MCF 10A (cell line): Measurements from ENCODE around the gene NOP53. TPM values are rescaled to one million over a fixed set of nuclear protein-coding genes. Genes with fewer than 3 reads are reported as not detected.
"Not testable (repeated sequence)": the region's sequence is repeated elsewhere in the genome, so short reads cannot be mapped to it uniquely, and the experiment has no call there.

Experiments used
- BruUV-seq: library from RNA; stranded (reverse); fragments of 400-500 nt; replicated peaks from 2 replicates; lab custom pipeline; 2021; lab: Mats Ljungman, UMichigan
- CTCF ChIA-PET: fragments of 300-600 bp; sonication (Branson Sonifier 250); formaldehyde crosslinking; extraction: SDS; loops from one replicate; lab custom pipeline; 2021; ENCODE audit warnings: antibody characterized with exemption, inconsistent platforms; lab: Yijun Ruan, JAX
- POLR2A ChIA-PET: fragments of 300-600, 350-650 bp; sonication (Branson Sonifier 250); formaldehyde crosslinking; extraction: SDS; loops from one replicate; lab custom pipeline; 2020; ENCODE audit warnings: antibody characterized with exemption, inconsistent platforms; lab: Yijun Ruan, JAX
- DNase-seq: peaks from one replicate; pipeline ENCODE4 v3.0.0-alpha.2; 2018; ENCODE audit not compliant: unreplicated experiment
- H3K27ac Mint-ChIP-seq: one replicate; pipeline ENCODE4 v1.8.0; 2022; ENCODE audit warnings: mild to moderate bottlenecking, low read depth, mixed read lengths; ENCODE audit not compliant: unreplicated experiment
- H3K27me3 Mint-ChIP-seq: one replicate; pipeline ENCODE4 v1.8.0; 2022; ENCODE audit warnings: mixed read lengths; ENCODE audit not compliant: insufficient read depth, unreplicated experiment
- H3K36me3 Mint-ChIP-seq: one replicate; pipeline ENCODE4 v1.8.0; 2022; ENCODE audit warnings: mild to moderate bottlenecking, moderate library complexity, mixed read lengths; ENCODE audit not compliant: insufficient read depth, unreplicated experiment
- H3K4me1 Mint-ChIP-seq: one replicate; pipeline ENCODE4 v1.8.0; 2022; ENCODE audit warnings: mixed read lengths; ENCODE audit not compliant: insufficient read depth, unreplicated experiment
- H3K4me3 Mint-ChIP-seq: one replicate; pipeline ENCODE4 v1.8.0; 2022; ENCODE audit warnings: mild to moderate bottlenecking, moderate library complexity, mixed read lengths; ENCODE audit not compliant: unreplicated experiment
- H3K9me3 Mint-ChIP-seq: one replicate; pipeline ENCODE4 v1.8.0; 2022; ENCODE audit warnings: mixed read lengths; ENCODE audit not compliant: unreplicated experiment
- intact Hi-C: fragments of 100-400 bp; cut with micrococcal nuclease; formaldehyde crosslinking; loops from 2 replicates; pipeline ENCODE4 v1.14.1; 2022
- total RNA-seq: library from RNA; stranded (reverse); gene quantifications from 2 replicates; pipeline ENCODE4 v1.2.3, GENCODE V29; 2022
- TF ChIP-seq, protein P1 (sequence below): fragments of 200-600 bp; IDR thresholded peaks from one replicate; pipeline ENCODE4 v1.8.0; 2022; ENCODE audit warnings: antibody characterized with exemption, mild to moderate bottlenecking; ENCODE audit not compliant: unreplicated experiment

NOP53 gene
- total RNA-seq, 1 experiment from 2014 or later, result 211 TPM

- H3K4me3 Mint-ChIP-seq, result no peak overlapping the region
- H3K9me3 Mint-ChIP-seq, result no peaks in the 10 kb centered on the region
- intact Hi-C loops, result no loop called here
- ChIA-PET CTCF (interaction anchor here (0.6 kb wide), 1 partner anchor 19 kb away, joined by 3 read pairs; no protein-coding TSS in a partner anchor), POLR2A (no interaction called here)
- no peaks in the 10 kb centered on the region for H3K27me3 Mint-ChIP-seq
- BruUV-seq, result no TSS peak
- peaks cover 24% of the 10 kb centered on the region for H3K36me3 Mint-ChIP-seq
- no peaks in the 10 kb centered on the region for H3K4me1 Mint-ChIP-seq
- TF ChIP-seq, protein P1, sequence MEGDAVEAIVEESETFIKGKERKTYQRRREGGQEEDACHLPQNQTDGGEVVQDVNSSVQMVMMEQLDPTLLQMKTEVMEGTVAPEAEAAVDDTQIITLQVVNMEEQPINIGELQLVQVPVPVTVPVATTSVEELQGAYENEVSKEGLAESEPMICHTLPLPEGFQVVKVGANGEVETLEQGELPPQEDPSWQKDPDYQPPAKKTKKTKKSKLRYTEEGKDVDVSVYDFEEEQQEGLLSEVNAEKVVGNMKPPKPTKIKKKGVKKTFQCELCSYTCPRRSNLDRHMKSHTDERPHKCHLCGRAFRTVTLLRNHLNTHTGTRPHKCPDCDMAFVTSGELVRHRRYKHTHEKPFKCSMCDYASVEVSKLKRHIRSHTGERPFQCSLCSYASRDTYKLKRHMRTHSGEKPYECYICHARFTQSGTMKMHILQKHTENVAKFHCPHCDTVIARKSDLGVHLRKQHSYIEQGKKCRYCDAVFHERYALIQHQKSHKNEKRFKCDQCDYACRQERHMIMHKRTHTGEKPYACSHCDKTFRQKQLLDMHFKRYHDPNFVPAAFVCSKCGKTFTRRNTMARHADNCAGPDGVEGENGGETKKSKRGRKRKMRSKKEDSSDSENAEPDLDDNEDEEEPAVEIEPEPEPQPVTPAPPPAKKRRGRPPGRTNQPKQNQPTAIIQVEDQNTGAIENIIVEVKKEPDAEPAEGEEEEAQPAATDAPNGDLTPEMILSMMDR, result no peak
- no peak overlapping the region for H3K27ac Mint-ChIP-seq
- DNase-seq, result no peak
These were observed 15.3 kb downstream of the NOP53 start for GRCh38 chr19:47760632-47760999.

DNA sequence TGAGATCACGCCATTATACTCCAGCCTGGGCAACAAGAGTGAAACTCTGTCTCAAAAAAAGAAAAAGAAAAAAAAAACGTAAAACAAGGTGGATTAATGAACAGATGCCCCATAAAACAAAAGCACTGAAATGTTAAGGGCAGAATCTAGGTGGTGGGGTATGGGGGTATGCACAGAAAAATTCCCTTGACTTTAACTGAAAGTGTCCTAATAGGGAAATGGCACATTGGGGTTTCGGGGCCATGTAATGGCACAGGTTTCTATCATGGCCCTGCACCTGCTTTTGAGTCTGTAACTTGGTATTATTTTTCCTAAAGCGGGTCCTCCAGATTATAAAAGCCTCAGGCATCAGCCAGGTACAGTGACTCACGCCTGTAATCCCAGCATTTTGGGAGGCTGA lies 16.2 kb downstream of the NOP53 start:
- POLR2A ChIA-PET, result no interaction called here
- BruUV-seq, result no TSS peak
- intact Hi-C loops, result no loop called here
- no peaks in the 10 kb centered on the region for H3K9me3 Mint-ChIP-seq
- no peaks in the 10 kb centered on the region for H3K4me1 Mint-ChIP-seq
- peaks cover 16% of the 10 kb centered on the region for H3K36me3 Mint-ChIP-seq
- CTCF ChIA-PET, result interaction anchor here (1.0 kb wide), 1 partner anchor 28 kb away, joined by 4 read pairs; no protein-coding TSS in a partner anchor
- H3K4me3 Mint-ChIP-seq, result no peak overlapping the region
- no peaks in the 10 kb centered on the region for H3K27me3 Mint-ChIP-seq
- TF ChIP-seq, protein P1, result no peak
- DNase-seq, result no peak
- H3K27ac Mint-ChIP-seq, result no peak overlapping the region

DNA sequence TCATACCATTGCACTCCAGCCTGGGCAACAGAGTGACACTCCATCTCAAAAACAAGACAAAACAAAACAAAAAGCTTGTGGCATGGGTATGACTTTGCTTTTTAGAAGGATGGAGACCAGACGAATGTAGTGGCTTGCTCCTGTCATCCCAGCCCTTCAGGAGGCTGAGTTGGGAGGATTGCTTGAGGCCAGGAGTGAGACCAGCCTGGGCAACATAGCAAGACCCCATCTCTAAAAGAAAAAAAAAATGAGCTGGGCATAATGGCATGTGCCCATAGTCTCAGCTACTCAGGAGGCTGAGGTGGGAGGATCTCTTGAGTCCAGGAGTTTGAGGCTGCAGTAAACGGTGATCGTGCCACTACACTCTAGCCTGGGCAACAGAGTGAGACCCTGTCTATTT lies 16.8 kb downstream of the NOP53 start:
- no peaks in the 10 kb centered on the region for H3K9me3 Mint-ChIP-seq
- CTCF ChIA-PET, result interaction anchor here (1.0 kb wide), 1 partner anchor 28 kb away, joined by 4 read pairs; no protein-coding TSS in a partner anchor

GRCh38 chr19:47762615-47763308 lies 17.4 kb downstream of the NOP53 start:
- Mint-ChIP-seq H3K36me3 (peaks cover 8% of the 10 kb centered on the region), H3K4me1 (no peaks in the 10 kb centered on the region), H3K27me3 (no peaks in the 10 kb centered on the region), H3K27ac (no peak overlapping the region), H3K4me3 (no peak overlapping the region), H3K9me3 (no peaks in the 10 kb centered on the region)
- ChIA-PET CTCF (interaction anchor here (1.0 kb wide), 1 partner anchor 27 kb away, joined by 4 read pairs; no protein-coding TSS in a partner anchor), POLR2A (interaction anchor here (0.5 kb wide), 1 partner anchor 28 kb away, joined by 3 read pairs; no protein-coding TSS in a partner anchor)
- intact Hi-C loops, result no loop called here
- no peak for DNase-seq
- TF ChIP-seq, protein P1, result no peak
- BruUV-seq, result no TSS peak

More for the DNA sequence above, 16.8 kb downstream of the NOP53 start:
- BruUV-seq, result no TSS peak
- no peak overlapping the region for H3K27ac Mint-ChIP-seq
- no peaks in the 10 kb centered on the region for H3K4me1 Mint-ChIP-seq
- peaks cover 11% of the 10 kb centered on the region for H3K36me3 Mint-ChIP-seq
- no peaks in the 10 kb centered on the region for H3K27me3 Mint-ChIP-seq
- H3K4me3 Mint-ChIP-seq, result no peak overlapping the region
- TF ChIP-seq, protein P1, result no peak
- intact Hi-C loops, result no loop called here
- POLR2A ChIA-PET, result interaction anchor here (0.5 kb wide), 1 partner anchor 29 kb away, joined by 3 read pairs; no protein-coding TSS in a partner anchor
- no peak for DNase-seq

DNA sequence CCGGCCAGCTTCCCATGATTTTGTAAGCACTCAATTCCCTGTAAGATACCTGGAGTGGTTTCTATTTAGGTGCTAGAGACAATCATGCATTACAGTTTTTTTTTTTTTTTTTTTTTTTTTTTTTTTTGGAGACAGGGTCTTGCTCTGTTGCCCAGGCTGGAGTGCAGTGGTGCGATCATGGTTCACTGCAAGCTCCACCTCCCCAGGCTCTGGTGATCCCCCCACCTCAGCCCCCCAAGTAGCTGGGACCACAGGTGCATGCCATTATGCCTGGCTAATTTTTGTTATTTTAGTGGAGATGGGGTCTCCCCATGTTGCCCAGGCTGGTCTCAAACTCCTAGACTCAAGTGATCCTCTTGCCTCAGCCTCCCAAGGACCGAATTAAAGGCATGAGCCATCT lies 19.4 kb downstream of the NOP53 start:
- ChIA-PET CTCF (interaction anchor here (0.5 to 1.8 kb wide), 14 partner anchors 9 to 436 kb away, joined by 3 to 8 read pairs (median 4); partner anchors contain the start of gene EHD2), POLR2A (interaction anchor here (0.6 kb wide), 1 partner anchor 36 kb away, joined by 3 read pairs; no protein-coding TSS in a partner anchor)
- not testable (repeated sequence) for BruUV-seq

More for the DNA sequence above, 19.4 kb downstream of the NOP53 start:
- DNase-seq, H3K27ac Mint-ChIP-seq, H3K36me3 Mint-ChIP-seq, H3K4me1 Mint-ChIP-seq, H3K9me3 Mint-ChIP-seq, H3K4me3 Mint-ChIP-seq, H3K27me3 Mint-ChIP-seq, intact Hi-C loops: not testable (repeated sequence)
